K562 (cell line): ENCODE results near the gene ARL3. TPM values are rescaled to one million over a fixed set of nuclear protein-coding genes. Genes with fewer than 3 reads are reported as not detected.
"Not testable (repeated sequence)": the region's sequence is repeated elsewhere in the genome, so short reads cannot be mapped to it uniquely, and the experiment has no call there.

Experiments
- ATAC-seq: fragments of 200-7000 bp; cut with Tn5 transposase; 3 replicates; pipeline ENCODE4 v1.9.1; 2020; ENCODE audit warnings: moderate library complexity
- BruUV-seq: library from RNA; stranded (reverse); fragments of 400-500 nt; replicated peaks from 2 replicates; lab custom pipeline; 2021; lab: Mats Ljungman, UMichigan
- CTCF ChIA-PET: fragments of 300-600 bp; formaldehyde crosslinking; extraction: SDS; loops from one replicate; lab custom pipeline; 2021; ENCODE audit warnings: low intra/inter-chr PET ratio; lab: Yijun Ruan, JAX
- POLR2A ChIA-PET: fragments of 300-600, 350-650 bp; sonication (Branson Sonifier 250); formaldehyde crosslinking; extraction: SDS; loops from one replicate; lab custom pipeline; 2021; ENCODE audit warnings: antibody characterized with exemption, inconsistent platforms; lab: Yijun Ruan, JAX
- DNase-seq, 4 experiments: peaks; one replicate each; pipeline versions ENCODE4 v3.0.0 to v3.0.0-alpha.2; 2011 to 2018; ENCODE audit warnings: low spot score in 3 of 4, mixed read lengths in 3 of 4; ENCODE audit errors: extremely low read depth in 1 of 4
- FAIRE-seq: peaks from 2 replicates; lab custom pipeline; 2011; peaks lifted over from hg19 to GRCh38; lab: Jason Lieb, UNC
- H2AFZ ChIP-seq: 2 replicates; pipeline ENCODE4 v1.6.0; 2011; ENCODE audit warnings: low read depth, low read length, control low read depth, inconsistent platforms
- H3K27ac ChIP-seq: fragments of 200-600 bp; 3 replicates; pipeline ENCODE4 v1.8.0; 2011; ENCODE audit warnings: low read depth, mild to moderate bottlenecking, control low read depth, inconsistent platforms, low read length, moderate library complexity, mixed read lengths; ENCODE audit errors: extremely low read depth
- H3K27me3 ChIP-seq, 2 experiments: fragments of 300-600 bp in 1 of 2; 2 replicates in 1 of 2; 3 replicates in 1 of 2; pipeline versions ENCODE4 v1.6.0 to v1.8.0; 2011; ENCODE audit warnings: inconsistent platforms in 2 of 2, low read length in 2 of 2, mild to moderate bottlenecking in 1 of 2, mixed read lengths in 1 of 2, moderate library complexity in 1 of 2; ENCODE audit not compliant: control insufficient read depth in 2 of 2, insufficient read depth in 2 of 2
- H3K36me3 ChIP-seq: fragments of 300-600 bp; 3 replicates; pipeline ENCODE4 v1.8.0; 2011; ENCODE audit warnings: mild to moderate bottlenecking, low read length, inconsistent platforms; ENCODE audit not compliant: control insufficient read depth, insufficient read depth
- H3K4me1 ChIP-seq, 2 experiments: fragments of 200-600 bp in 1 of 2; replicated peaks in 1 of 2; 2 replicates in 1 of 2; 3 replicates in 1 of 2; pipeline versions ENCODE4 v1.5.1 to v1.8.0; 2011; ENCODE audit warnings: inconsistent platforms in 2 of 2, low read length in 2 of 2, mild to moderate bottlenecking in 1 of 2, mixed read lengths in 1 of 2, moderate library complexity in 1 of 2; ENCODE audit not compliant: control insufficient read depth in 2 of 2, insufficient read depth in 2 of 2
- H3K4me2 ChIP-seq: 2 replicates; pipeline ENCODE4 v1.6.1; 2011; ENCODE audit warnings: low read length, control low read depth, inconsistent platforms, mixed read lengths; ENCODE audit not compliant: insufficient read depth
- H3K4me3 ChIP-seq: fragments of 200-600 bp; sonication (generic), shearing (Covaris generic); 2 replicates; pipeline ENCODE4 v1.5.1; 2016; ENCODE audit warnings: control low read depth, inconsistent platforms
- H3K79me2 ChIP-seq: fragments of 200-600 bp; 3 replicates; pipeline ENCODE4 v1.8.0; 2011; ENCODE audit warnings: low read length, inconsistent platforms; ENCODE audit not compliant: control insufficient read depth, insufficient read depth
- H3K9ac ChIP-seq, 2 experiments: 2 replicates each; pipeline versions ENCODE4 v1.6.0 to v1.6.1; 2011; ENCODE audit warnings: low read depth in 2 of 2, low read length in 2 of 2, control low read depth in 1 of 2, inconsistent platforms in 1 of 2, mild to moderate bottlenecking in 1 of 2, mixed read lengths in 1 of 2; ENCODE audit not compliant: insufficient read depth in 1 of 2
- H3K9me1 ChIP-seq: one replicate; pipeline ENCODE4 v1.6.0; 2011; ENCODE audit warnings: inconsistent platforms, mild to moderate bottlenecking, low read length, moderate library complexity; ENCODE audit not compliant: control insufficient read depth, insufficient read depth
- H3K9me3 ChIP-seq: replicated peaks from 2 replicates; pipeline ENCODE4 v1.5.1; 2011; ENCODE audit warnings: low read depth, low read length, inconsistent platforms; ENCODE audit not compliant: control insufficient read depth, insufficient read depth
- H4K20me1 ChIP-seq: replicated peaks from 2 replicates; pipeline ENCODE4 v1.6.1; 2011; ENCODE audit warnings: low read length, inconsistent platforms, mixed read lengths; ENCODE audit not compliant: control insufficient read depth, insufficient read depth
- JUND ChIP-seq, 2 experiments: IDR thresholded peaks; 2 replicates in 1 of 2; 3 replicates in 1 of 2; pipeline ENCODE4 v1.6.1; 2011; ENCODE audit warnings: borderline replicate concordance in 2 of 2, low read depth in 2 of 2, low read length in 2 of 2, improper control_type of control experiment in 1 of 2, missing biosample characterization in 1 of 2, missing genetic modification characterization in 1 of 2, missing genetic modification reagents in 1 of 2
- RBM25 ChIP-seq: fragments of 200-400 bp; formaldehyde crosslinking; IDR thresholded peaks from 2 replicates; pipeline ENCODE4 v1.6.1; 2018; ENCODE audit warnings: low read length, low read depth, moderate library complexity; ENCODE audit not compliant: severe bottlenecking
- WGBS: fragments of 100-300 bp; shearing (Covaris generic); methylation state at CpG from one replicate; pipeline ENCODE4 v1.1.6; 2016; ENCODE audit warnings: low coverage, mixed read lengths; ENCODE audit not compliant: insufficient coverage; ENCODE audit errors: missing lambda C conversion rate; 5-methylcytosine and 5-hydroxymethylcytosine counted together
- in situ Hi-C: fragments of 300-500 bp; cut with MboI; formaldehyde crosslinking; loops from 4 replicates; pipeline ENCODE4 v1.15.0; 2018; ENCODE audit warnings: inconsistent platforms, mixed read lengths
- intact Hi-C: fragments of 100-400 bp; cut with micrococcal nuclease; formaldehyde crosslinking; loops from 2 replicates; pipeline ENCODE4 v1.14.2; 2022
- polyA plus RNA-seq, 8 experiments: library from polyadenylated mRNA; depleted of rRNA in 4 of 8; stranded (reverse) in 5 of 8; unstranded in 3 of 8; fragments of >200 nt; fragmentation: Nextera tagmentation in 2 of 8; fragmentation: Illumina TruSeq in 1 of 8; extraction: Ambion mirVana in 2 of 8; extraction: Trizol in 1 of 8; gene quantifications; 2 replicates each; pipeline versions ENCODE4 v1.2.1 to v1.2.3, GENCODE V29; 2011 to 2014; ENCODE audit warnings: inconsistent platforms in 1 of 8, missing spikeins in 1 of 8
- total RNA-seq, 7 experiments: library from RNA; depleted of rRNA in 6 of 7; stranded (reverse); fragments of >200 nt in 6 of 7; fragmentation: Illumina TruSeq in 2 of 7; extraction: Trizol in 2 of 7; gene quantifications; 2 replicates each; pipeline versions ENCODE4 v1.2.1 to v1.2.3, GENCODE V29; 2011 to 2021; ENCODE audit warnings: low replicate concordance in 1 of 7
- TF ChIP-seq, protein P1 (sequence below): sonication (generic); formaldehyde crosslinking; IDR thresholded peaks from 2 replicates; pipeline ENCODE4 v1.8.1; 2023; ENCODE audit warnings: mild to moderate bottlenecking, missing genetic modification reagents

The ARL3 gene
- total and polyA plus RNA-seq, 9 of the 15 experiments (the other 6 are each of a cell fraction or from before 2014, with no cell fraction given) = 2.9 to 8.9 (median 4.8) TPM

DNA sequence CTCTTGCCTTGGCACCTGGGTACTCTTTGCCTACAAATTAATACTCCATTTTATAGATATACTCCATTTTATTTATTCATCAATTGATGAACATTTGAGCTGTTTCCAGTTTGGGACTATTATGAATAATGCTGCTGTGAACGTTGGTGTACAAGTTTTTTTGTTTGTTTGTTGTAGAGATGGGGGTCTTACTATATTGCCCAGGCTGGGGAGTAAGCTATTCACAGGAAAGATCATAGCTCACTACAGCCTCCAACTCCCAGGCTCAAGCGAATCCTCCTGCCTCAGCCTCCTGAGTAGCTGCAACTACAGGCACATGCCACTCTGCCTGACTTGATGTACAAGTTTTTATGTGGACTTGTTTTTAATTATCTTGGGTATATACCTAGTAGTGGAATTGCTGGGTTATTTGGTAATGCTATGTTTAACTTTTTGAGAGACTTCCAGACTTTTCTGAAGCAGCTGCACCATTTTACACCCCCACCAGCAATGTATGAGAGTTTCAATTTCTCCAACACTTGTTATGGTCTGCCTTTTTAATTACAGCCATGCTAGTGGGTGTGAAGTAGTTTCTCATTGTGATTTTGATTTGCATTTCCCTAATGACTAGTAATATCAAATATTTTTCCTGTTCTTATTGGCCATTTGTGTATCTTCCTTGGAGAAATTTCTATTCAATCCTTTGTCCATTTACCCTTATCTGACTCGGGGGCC lies 45.5 kb upstream of the ARL3 start:
- no peak overlapping the region for H3K4me2 ChIP-seq
- no peaks in the 10 kb centered on the region for H3K27me3 ChIP-seq
- FAIRE-seq (no peak), ATAC-seq (no peak), DNase-seq (no peak)
- H3K9me3 ChIP-seq = 0 out of 2 replicates have a peak, but pooled peaks cover 1% of the 10 kb centered on the region
- in situ Hi-C loops = no loop called here
- BruUV-seq = no TSS peak
- H3K27ac ChIP-seq = no peak overlapping the region
- H3K9ac ChIP-seq = no peak overlapping the region
- CTCF ChIA-PET = no interaction called here
- POLR2A ChIA-PET = no interaction called here
- peaks cover 4 to 26% of the 10 kb centered on the region in 2 experiments; a peak in 3 of 5 replicates for H3K4me1 ChIP-seq
- no peak overlapping the region for H2AFZ ChIP-seq
- no peaks in the 10 kb centered on the region for H3K9me1 ChIP-seq
- H3K4me3 ChIP-seq = no peak overlapping the region
- TF ChIP-seq JUND (IDR thresholded peaks at IDR 0.05; ENCODE audit: borderline replicate concordance, low read depth, low read length) (no peak), JUND (tag; IDR thresholded peaks at IDR 0.05; ENCODE audit: borderline replicate concordance, low read depth, low read length) (no peak), RBM25 (peak; percentile 4)
- peaks cover 31% of the 10 kb centered on the region for H3K79me2 ChIP-seq
- 62% methylated on average over 3 of the region's 3 CpGs for WGBS
- H3K36me3 ChIP-seq = no peaks in the 10 kb centered on the region
- intact Hi-C loops = loop anchor here (5.0 kb wide), 1 partner anchor 53 kb away; no protein-coding TSS in a partner anchor
- no peaks in the 10 kb centered on the region for H4K20me1 ChIP-seq

DNA sequence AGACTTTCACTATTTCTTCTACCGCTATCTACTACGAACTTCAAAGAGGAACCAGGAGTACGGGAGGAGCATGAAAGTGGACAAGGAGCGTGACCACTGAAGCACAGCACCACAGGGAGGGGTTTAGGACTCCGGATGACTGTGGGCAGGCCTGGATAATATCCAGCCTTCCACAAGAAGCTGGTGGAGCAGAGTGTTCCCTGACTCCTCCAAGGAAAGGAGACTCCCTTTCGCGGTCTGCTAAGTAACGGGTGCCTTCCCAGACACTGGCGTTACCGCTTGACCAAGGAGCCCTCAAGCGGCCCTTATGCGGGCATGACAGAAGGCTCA lies 44.7 kb upstream of the ARL3 start:
- Histone ChIP-seq H3K79me2 (peaks cover 26% of the 10 kb centered on the region), H3K4me1 (peaks cover 4 to 20% of the 10 kb centered on the region in 2 experiments; a peak in 3 of 5 replicates)
- WGBS = 60% methylated on average over 1 of the region's 12 CpGs
- H3K27ac ChIP-seq, H3K27me3 ChIP-seq, H3K36me3 ChIP-seq, H3K4me3 ChIP-seq, DNase-seq, H3K4me2 ChIP-seq, H3K9ac ChIP-seq, BruUV-seq, CTCF ChIA-PET, H3K9me3 ChIP-seq, H3K9me1 ChIP-seq, intact Hi-C loops, ATAC-seq, FAIRE-seq, H2AFZ ChIP-seq, in situ Hi-C loops, POLR2A ChIA-PET, H4K20me1 ChIP-seq: not testable (repeated sequence)
- TF ChIP-seq, protein P1, sequence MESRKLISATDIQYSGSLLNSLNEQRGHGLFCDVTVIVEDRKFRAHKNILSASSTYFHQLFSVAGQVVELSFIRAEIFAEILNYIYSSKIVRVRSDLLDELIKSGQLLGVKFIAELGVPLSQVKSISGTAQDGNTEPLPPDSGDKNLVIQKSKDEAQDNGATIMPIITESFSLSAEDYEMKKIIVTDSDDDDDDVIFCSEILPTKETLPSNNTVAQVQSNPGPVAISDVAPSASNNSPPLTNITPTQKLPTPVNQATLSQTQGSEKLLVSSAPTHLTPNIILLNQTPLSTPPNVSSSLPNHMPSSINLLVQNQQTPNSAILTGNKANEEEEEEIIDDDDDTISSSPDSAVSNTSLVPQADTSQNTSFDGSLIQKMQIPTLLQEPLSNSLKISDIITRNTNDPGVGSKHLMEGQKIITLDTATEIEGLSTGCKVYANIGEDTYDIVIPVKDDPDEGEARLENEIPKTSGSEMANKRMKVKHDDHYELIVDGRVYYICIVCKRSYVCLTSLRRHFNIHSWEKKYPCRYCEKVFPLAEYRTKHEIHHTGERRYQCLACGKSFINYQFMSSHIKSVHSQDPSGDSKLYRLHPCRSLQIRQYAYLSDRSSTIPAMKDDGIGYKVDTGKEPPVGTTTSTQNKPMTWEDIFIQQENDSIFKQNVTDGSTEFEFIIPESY (CRISPR knock-in tag) = 0 out of 2 replicates have a peak, but pooled peaks have one; percentile 24
